GM21529 (cell line): ENCODE measurements around the gene PPP2R2D.
"Not testable (repeated sequence)": the region's sequence is repeated elsewhere in the genome, so short reads cannot be mapped to it uniquely, and the experiment has no call there.

Experiments used
- ATAC-seq: cut with Tn5 transposase; IDR thresholded peaks from one replicate; pipeline ENCODE4 v1.9.1; 2021; ENCODE audit not compliant: unreplicated experiment

The PPP2R2D gene

DNA sequence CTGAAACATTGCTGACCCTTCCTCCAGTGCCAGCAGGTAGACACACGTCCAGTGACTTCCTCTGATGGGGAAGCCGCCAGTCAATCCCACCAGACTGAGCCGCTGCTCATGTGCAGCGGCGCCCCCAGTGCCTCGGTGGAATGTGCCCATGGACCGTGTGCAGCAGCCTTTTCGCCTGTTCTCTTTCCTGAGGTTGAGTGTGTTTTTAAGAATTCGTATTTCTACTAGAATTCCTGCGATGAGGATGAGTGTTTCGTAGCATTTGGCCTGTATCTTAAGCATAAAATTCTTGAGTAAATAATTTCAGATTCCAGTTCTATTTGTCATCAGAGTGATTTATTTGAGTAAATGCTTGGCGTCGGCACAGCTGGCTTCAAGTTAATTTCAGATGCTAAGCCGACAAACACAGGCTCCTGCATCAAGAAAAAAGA is 45.5 kb downstream of the PPP2R2D start:
- no peak for ATAC-seq

DNA sequence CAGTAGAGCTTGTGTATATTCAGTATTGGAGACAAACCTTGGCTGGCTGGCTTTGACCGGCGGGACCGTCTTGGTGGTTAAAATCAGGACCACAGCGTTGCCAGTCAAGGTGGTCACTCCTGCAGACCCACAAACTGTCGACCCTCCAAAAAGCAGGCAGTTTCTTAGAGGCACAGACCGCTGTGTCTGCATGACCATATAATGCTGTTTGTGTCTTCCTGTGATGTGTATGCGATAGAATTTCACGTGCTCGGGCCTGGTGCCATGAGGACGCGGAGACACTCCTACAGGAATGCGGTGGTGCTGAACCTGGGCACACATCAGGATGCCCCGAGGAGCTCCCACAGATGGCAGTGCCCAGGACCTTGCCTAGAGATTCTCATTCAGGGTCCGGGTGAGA is 46.1 kb downstream of the PPP2R2D start:
- no peak for ATAC-seq

- ATAC-seq: no peak
Measured at GRCh38 chr10:131947631-131948347, 47.0 kb downstream of the PPP2R2D start.

DNA sequence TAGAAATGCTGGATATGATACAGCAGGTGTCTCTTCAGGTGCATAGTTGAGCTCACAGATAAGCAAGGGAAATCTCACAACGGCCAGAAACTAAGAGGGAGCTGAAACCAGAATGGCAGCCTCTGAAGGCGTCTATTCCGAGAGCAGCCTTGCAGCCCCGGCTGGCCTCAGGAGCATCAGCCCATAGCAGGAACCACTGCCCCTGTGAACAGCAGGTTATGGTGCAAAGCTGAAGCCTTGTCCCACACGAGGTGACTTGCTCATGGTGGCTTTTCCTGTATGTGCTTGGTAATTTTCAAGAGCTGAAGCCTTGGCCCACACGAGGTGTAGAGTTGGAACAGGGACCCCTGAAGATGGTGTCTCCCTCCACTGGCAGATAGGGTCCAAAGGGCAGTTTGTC is 47.7 kb downstream of the PPP2R2D start:
- no peak for ATAC-seq

- no peak for ATAC-seq
Measured at GRCh38 chr10:131949041-131949862, 48.4 kb downstream of the PPP2R2D start.

GRCh38 chr10:131949908-131950307 is 49.1 kb downstream of the PPP2R2D start:
- not testable (repeated sequence) for ATAC-seq

DNA sequence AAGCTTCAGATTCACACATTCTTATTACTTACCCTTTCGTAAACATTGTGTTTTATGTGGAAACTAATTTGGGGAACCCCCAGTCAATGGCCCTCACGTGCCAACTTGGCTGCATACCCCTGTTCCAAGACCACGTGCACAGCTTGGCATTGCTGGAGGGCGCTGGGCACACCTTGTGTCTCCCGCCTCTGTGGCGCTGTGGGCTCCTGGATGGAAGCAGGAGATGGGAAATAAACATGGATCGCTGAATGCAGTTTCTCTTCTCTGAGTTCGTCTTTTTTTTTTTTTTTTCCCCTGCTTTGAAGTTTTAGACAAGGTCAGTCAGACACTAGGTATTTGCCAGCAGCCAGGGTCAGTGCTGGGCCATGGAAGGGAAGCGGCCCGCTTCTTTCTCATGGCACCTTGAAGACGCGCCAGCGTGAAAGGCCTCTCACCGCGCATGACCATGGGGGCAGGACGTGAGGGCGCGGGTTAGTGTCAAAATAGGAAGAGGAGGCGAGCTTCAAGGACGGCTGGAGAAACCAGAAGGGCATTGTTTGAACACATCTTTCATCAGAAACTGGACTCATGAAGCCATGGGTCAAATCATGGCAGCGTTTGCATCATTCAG is 53.7 kb downstream of the PPP2R2D start:
- no peak for ATAC-seq

DNA sequence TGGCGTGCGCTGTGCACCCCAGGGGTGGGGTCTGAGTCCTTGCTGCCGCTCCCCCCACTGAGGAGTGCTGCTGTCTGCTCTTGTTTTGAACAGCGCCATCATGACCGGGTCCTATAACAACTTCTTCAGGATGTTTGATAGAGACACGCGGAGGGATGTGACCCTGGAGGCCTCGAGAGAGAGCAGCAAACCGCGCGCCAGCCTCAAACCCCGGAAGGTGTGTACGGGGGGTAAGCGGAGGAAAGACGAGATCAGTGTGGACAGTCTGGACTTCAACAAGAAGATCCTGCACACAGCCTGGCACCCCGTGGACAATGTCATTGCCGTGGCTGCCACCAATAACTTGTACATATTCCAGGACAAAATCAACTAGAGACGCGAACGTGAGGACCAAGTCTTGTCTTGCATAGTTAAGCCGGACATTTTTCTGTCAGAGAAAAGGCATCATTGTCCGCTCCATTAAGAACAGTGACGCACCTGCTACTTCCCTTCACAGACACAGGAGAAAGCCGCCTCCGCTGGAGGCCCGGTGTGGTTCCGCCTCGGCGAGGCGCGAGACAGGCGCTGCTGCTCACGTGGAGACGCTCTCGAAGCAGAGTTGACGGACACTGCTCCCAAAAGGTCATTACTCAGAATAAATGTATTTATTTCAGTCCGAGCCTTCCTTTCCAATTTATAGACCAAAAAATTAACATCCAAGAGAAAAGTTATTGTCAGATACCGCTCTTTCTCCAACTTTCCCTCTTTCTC is 55.0 kb downstream of the PPP2R2D start:
- no peak for ATAC-seq

DNA sequence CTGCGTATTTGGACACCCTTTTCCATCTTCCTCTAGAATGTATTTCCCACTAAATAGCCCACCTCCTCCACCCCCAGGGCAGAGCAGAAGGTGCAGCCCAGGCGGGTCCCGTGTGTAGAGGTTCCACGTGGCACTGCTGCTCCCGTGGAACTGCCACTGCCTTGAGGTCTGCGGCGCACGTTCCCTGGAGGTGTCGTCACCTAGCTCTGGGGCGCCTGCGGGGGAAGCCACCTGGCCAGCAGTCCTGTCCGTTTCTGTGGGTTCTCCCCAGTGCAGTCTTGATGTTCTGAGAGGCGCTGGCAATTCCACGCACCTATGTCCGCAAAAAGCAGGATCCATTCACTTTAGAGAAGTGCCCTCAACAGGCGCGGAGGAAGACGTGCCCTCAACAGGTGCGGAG is 59.0 kb downstream of the PPP2R2D start:
- no peak for ATAC-seq

GRCh38 chr10:131960631-131961046 is 59.8 kb downstream of the PPP2R2D start:
- ATAC-seq: no peak

- ATAC-seq: no peak
Measured at GRCh38 chr10:131961047-131961776, 60.4 kb downstream of the PPP2R2D start.

DNA sequence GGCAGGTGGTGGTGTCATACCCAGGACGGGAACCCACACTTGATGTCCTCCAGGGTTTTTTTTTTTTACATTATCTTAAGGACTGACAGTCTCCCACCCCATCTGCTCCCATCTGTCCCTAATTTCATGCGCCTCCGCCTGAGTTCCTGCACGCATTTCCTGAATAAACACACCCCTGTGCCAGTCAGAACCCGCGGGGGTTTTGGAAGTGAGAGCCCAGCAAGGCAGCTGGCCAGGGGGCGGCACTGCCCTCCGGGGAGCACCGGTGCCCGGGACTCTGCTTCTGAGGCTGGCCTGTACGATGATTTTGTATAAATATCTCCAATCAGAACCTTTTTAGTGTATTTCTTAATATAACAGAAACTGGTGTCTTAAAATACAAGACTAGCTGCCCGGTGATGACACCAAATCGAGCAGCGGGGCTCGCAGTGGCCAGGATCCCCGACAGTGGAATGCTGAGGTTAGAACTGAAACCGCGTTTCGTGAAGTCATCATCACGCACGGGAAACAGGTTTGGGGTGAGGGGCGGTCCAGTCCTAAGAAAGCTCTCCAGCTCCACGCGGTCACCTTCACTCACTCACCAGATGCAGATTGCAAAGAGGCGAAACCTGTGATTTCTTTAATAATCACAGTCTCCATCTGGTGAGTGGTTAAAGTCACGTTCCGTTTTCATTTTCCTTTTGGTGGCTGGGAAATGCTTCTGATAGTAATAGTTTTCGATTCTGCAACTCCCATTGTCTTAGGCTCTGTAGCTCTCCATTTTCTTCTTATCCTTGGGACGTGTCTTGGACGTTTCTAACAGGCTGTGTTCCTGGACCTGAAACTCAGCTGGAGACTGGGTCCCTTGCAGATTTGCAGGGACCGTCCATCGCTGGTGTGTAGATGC is 61.2 kb downstream of the PPP2R2D start:
- ATAC-seq: no peak

DNA sequence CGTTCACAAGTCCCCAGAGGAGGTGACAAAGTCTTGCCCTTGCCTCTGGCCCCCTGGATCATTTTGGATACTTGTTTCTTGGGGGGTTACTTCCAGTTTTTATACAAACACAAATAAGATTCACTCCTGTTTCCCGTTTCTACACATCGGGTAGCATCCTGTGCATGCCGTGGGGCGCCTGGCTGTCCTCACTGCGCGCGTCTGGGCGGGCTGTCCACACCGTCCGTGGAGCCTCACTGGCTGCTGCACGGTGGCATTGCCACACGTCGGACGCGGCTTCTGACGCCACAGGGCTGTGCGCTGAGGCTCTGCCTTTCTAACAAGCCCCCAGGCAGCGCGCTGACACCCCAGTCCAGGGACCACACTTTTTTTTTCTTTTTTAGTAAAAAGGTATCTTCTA is 62.5 kb downstream of the PPP2R2D start:
- no peak for ATAC-seq

DNA sequence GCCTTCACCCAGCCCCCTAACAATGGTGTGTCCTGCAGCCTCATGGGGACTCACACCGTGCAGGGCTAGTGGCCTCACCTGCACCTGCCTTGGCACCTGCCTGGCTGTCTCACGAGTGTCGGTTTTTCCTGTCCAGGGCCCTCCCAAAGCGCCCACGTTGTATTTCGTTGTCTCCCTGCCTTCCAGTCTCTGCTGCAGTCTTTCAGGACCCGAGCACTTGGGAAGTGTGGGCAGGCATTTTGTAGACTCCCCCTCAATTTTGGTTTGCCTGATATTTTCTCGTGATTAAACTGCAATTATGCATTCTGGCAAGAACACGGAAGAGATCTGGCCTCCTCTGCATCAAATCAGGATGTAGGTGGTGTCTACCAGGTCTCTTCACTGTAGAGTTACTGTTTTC is 63.0 kb downstream of the PPP2R2D start:
- ATAC-seq: no peak

GRCh38 chr10:131964298-131964697 is 63.5 kb downstream of the PPP2R2D start:
- ATAC-seq: no peak

- ATAC-seq: no peak
Measured at GRCh38 chr10:131968949-131969348, 68.1 kb downstream of the PPP2R2D start.

DNA sequence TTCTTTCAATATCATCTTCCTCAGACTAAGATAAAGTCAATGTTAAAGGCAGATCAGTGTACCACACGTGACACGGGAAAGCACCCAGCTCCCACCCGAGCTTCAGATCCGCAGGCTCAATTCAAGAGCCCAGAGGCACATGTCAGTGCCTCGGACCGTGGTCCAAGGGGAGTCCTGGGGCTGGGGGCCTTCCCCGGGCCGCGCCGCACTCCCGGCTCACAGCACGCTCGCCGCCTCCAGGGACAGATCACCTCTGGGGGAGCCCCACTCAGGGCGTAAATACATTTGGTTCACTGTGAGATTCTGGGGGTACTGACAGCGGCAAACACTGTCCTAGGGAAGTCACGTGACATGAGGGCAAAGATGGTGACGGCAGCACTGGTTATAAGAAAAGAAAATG is 70.1 kb downstream of the PPP2R2D start:
- no peak for ATAC-seq

DNA sequence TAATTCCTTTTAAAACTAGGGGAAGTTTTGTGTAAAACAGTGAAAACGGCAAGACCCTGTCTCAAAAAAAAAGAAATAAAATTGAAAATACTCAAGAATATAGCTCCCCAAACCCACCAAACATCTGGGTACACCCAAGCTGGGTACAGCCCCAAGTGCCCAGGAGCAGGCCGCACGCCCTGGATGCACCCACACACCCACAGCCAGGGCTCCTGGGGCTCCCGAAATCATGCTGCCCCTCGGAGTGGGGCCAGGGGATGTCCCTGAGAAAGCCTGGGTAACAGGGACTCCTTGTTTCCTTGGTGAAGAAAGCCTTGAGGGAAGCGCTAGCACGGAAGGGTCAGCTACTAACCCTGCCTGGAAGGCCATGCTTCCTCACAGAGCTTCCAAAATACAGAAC is 70.8 kb downstream of the PPP2R2D start:
- no peak for ATAC-seq

- no peak for ATAC-seq
Measured at GRCh38 chr10:131972474-131973071, 71.8 kb downstream of the PPP2R2D start.
